Measurements from ENCODE around the gene SF3B3.

DNA sequence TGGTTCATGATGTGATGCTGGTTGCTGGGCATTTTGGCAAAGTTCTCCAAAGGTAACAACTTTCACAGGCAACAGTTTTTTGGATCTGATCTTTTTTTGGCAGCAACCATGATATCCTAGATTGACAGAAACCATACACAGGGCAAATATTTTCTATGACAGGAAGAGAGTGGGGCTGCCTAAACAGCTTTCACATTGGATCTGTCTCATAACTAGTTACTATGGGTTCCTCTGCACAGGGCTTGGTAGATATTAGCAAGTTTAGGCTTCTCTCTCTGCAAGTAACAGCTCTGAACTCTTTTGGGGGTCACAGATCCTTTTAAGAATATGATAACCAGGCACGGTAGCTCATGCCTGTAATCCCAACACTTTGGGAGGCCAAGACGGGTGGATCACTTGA, 28.8 kb upstream of the SF3B3 start:
- TF ChIP-seq, protein P1, sequence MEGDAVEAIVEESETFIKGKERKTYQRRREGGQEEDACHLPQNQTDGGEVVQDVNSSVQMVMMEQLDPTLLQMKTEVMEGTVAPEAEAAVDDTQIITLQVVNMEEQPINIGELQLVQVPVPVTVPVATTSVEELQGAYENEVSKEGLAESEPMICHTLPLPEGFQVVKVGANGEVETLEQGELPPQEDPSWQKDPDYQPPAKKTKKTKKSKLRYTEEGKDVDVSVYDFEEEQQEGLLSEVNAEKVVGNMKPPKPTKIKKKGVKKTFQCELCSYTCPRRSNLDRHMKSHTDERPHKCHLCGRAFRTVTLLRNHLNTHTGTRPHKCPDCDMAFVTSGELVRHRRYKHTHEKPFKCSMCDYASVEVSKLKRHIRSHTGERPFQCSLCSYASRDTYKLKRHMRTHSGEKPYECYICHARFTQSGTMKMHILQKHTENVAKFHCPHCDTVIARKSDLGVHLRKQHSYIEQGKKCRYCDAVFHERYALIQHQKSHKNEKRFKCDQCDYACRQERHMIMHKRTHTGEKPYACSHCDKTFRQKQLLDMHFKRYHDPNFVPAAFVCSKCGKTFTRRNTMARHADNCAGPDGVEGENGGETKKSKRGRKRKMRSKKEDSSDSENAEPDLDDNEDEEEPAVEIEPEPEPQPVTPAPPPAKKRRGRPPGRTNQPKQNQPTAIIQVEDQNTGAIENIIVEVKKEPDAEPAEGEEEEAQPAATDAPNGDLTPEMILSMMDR (IDR thresholded peaks at IDR 0.05), result no peak
- no peak for TF ChIP-seq POLR2A (IDR thresholded peaks at IDR 0.05)

Measured in upper lobe of left lung (tissue), 4 donors.